ENCODE data around the gene CELF2. TPM values are rescaled to one million over a fixed set of nuclear protein-coding genes. Genes with fewer than 3 reads are reported as not detected.
A peak's percentile ranks its signal among the peaks of the same experiment; 100 is the strongest.

Gene CELF2
- total RNA-seq, 4 donors from 2014 or later, result 30.0 to 56.6 (median 43.3) TPM

DNA sequence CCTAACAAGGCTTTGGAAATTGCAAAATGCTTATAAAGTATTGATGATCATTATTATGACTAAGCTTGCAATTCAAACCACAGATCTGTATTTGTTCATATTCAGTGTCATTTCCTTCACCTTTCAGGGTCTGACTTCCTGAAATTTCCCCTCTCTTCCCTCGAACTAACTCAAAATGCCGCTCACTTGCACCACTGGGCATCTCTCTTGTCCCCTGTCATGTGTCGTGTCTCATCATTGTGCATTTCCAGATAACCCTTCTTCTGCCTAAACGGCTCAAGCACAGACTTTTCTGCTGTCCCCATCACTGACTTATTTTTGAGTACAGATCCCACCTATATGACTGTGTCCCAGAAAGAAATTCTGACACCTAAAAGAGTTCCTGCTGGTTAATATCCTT, 41.0 kb upstream of the CELF2 start:
- peak overlapping the region in 2 of 4 donors; percentile 43 to 44 for H3K27ac ChIP-seq
- in situ Hi-C loops (cut with MboI; ENCODE audit: low sequenced_read_pairs in 4 of 4), result no loop called here
- no peak for ATAC-seq

DNA sequence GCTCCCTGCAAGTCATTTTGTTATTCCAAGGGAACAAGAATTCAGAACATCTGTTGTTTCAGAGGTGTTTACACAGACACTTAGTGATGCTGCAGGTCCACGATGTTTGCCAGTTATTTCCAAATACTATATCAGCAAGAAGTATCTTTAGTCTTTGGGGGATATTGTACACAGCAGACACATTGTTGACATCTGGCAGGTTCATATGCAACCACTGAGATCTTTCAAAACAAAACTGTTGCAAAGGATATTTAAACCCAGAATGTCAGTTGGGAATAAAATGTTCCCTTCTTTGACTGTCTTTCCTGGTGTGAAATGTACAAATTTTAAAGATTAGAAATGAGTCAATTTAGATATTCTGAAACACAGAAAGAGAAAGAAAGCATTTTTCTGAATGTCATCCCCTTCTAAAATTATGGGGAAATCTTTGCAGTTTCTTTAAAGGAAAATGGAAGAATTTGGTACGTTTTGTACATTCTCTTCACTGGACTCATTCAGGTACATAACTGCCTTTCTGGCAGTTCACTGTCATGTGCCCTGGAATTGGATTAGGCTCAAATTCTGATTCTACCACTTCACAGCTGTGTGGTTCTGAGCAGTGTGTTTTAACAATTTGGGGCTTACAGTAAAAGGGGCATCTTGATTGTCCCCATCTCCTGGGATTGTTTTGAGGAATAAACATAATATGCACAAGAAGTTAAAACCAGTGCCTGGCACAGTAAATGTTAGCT, 40.3 kb upstream of the CELF2 start:
- ATAC-seq (peak; percentile 73 to 79), DNase-seq (peak; percentile 18 to 20)
- Histone ChIP-seq H3K4me3 (no peak overlapping the region), H3K4me1 (no peaks in the 10 kb centered on the region), H3K27ac (peak overlapping the region in 3 of 4 donors; percentile 5 to 45 (median 18)), H3K9me3 (no peaks in the 10 kb centered on the region), H3K27me3 (peaks cover 0 to 3% (median 0%) of the 10 kb centered on the region in 3 donors), H3K36me3 (no peaks in the 10 kb centered on the region)
- TF ChIP-seq, protein P1, sequence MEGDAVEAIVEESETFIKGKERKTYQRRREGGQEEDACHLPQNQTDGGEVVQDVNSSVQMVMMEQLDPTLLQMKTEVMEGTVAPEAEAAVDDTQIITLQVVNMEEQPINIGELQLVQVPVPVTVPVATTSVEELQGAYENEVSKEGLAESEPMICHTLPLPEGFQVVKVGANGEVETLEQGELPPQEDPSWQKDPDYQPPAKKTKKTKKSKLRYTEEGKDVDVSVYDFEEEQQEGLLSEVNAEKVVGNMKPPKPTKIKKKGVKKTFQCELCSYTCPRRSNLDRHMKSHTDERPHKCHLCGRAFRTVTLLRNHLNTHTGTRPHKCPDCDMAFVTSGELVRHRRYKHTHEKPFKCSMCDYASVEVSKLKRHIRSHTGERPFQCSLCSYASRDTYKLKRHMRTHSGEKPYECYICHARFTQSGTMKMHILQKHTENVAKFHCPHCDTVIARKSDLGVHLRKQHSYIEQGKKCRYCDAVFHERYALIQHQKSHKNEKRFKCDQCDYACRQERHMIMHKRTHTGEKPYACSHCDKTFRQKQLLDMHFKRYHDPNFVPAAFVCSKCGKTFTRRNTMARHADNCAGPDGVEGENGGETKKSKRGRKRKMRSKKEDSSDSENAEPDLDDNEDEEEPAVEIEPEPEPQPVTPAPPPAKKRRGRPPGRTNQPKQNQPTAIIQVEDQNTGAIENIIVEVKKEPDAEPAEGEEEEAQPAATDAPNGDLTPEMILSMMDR (IDR thresholded peaks at IDR 0.05 in 4 of 5, conservative IDR thresholded peaks at IDR 0.05 in 1 of 5), result no peak
- no peak for TF ChIP-seq POLR2A (IDR thresholded peaks at IDR 0.05)
- in situ Hi-C loops (cut with MboI; ENCODE audit: low sequenced_read_pairs in 4 of 4) (no loop called here), intact Hi-C loops (cut with DNase I; ENCODE audit: low total_unique reads) (loop anchor here (5.0 kb wide), 1 partner anchor 60 kb away; no protein-coding TSS in a partner anchor)

More for the DNA sequence above, 41.0 kb upstream of the CELF2 start:
- no peak overlapping the region for H3K4me3 ChIP-seq
- H3K36me3 ChIP-seq, result no peaks in the 10 kb centered on the region
- no peaks in the 10 kb centered on the region for H3K4me1 ChIP-seq
- H3K27me3 ChIP-seq, result peaks cover 0 to 3% (median 0%) of the 10 kb centered on the region in 3 donors
- no peaks in the 10 kb centered on the region for H3K9me3 ChIP-seq
- intact Hi-C loops (cut with DNase I; ENCODE audit: low total_unique reads), result loop anchor here (5.0 kb wide), 1 partner anchor 59 kb away; no protein-coding TSS in a partner anchor
- no peak for TF ChIP-seq POLR2A (IDR thresholded peaks at IDR 0.05)
- TF ChIP-seq, protein P1 (IDR thresholded peaks at IDR 0.05 in 4 of 5, conservative IDR thresholded peaks at IDR 0.05 in 1 of 5), result no peak
- DNase-seq, result no peak

- Histone ChIP-seq H3K4me3 (no peak overlapping the region), H3K27me3 (peaks cover 0 to 3% (median 0%) of the 10 kb centered on the region in 3 donors), H3K27ac (peak overlapping the region in 1 of 4 donors; percentile 45), H3K36me3 (no peaks in the 10 kb centered on the region), H3K4me1 (no peaks in the 10 kb centered on the region), H3K9me3 (no peaks in the 10 kb centered on the region)
- in situ Hi-C loops (cut with MboI; ENCODE audit: low sequenced_read_pairs in 4 of 4) (no loop called here), intact Hi-C loops (cut with DNase I; ENCODE audit: low total_unique reads) (loop anchor here (5.0 kb wide), 1 partner anchor 61 kb away; no protein-coding TSS in a partner anchor)
- no peak for DNase-seq
- peak; percentile 48 to 53 for ATAC-seq
- no peak for TF ChIP-seq POLR2A (IDR thresholded peaks at IDR 0.05)
- TF ChIP-seq, protein P1 (IDR thresholded peaks at IDR 0.05 in 4 of 5, conservative IDR thresholded peaks at IDR 0.05 in 1 of 5), result no peak
Measured at GRCh38 chr10:10977978-10978377, 39.7 kb upstream of the CELF2 start.

GRCh38 chr10:10985361-10985760, 32.3 kb upstream of the CELF2 start:
- no peak overlapping the region for H3K27ac ChIP-seq
- in situ Hi-C loops (cut with MboI; ENCODE audit: low sequenced_read_pairs in 4 of 4) (no loop called here), intact Hi-C loops (cut with DNase I; ENCODE audit: low total_unique reads) (no loop called here)
- H3K27me3 ChIP-seq, result no peaks in the 10 kb centered on the region
- no peak overlapping the region for H3K4me3 ChIP-seq
- H3K9me3 ChIP-seq, result no peaks in the 10 kb centered on the region
- DNase-seq (no peak), ATAC-seq (no peak)
- no peaks in the 10 kb centered on the region for H3K4me1 ChIP-seq
- H3K36me3 ChIP-seq, result no peaks in the 10 kb centered on the region
- TF ChIP-seq, protein P1 (IDR thresholded peaks at IDR 0.05 in 4 of 5, conservative IDR thresholded peaks at IDR 0.05 in 1 of 5), result no peak
- no peak for TF ChIP-seq POLR2A (IDR thresholded peaks at IDR 0.05)
